H1 (cell line): ENCODE data around the gene FAM170B. TPM values are rescaled to one million over a fixed set of nuclear protein-coding genes. Genes with fewer than 3 reads are reported as not detected.
A peak's percentile ranks its signal among the peaks of the same experiment; 100 is the strongest.

ENCODE experiments used
- CTCF ChIA-PET: fragments of 300-600 bp; sonication (Branson Sonifier 250); formaldehyde crosslinking; loops from one replicate; lab custom pipeline; 2021; ENCODE audit not compliant: partially characterized antibody; lab: Charles Lee
- POLR2A ChIA-PET: fragments of 300-600 bp; sonication (Branson Sonifier 250); formaldehyde crosslinking; loops from one replicate; lab custom pipeline; 2021; ENCODE audit warnings: inconsistent platforms; ENCODE audit not compliant: partially characterized antibody; lab: Charles Lee
- DNase-seq, 2 experiments: peaks; one replicate each; pipeline versions ENCODE4 v3.0.0 to v3.0.0-alpha.2; 2010 to 2022; ENCODE audit warnings: low spot score in 2 of 2, low read depth in 1 of 2, mixed read lengths in 1 of 2
- FAIRE-seq: peaks from 2 replicates; lab custom pipeline; 2011; peaks lifted over from hg19 to GRCh38; lab: Jason Lieb, UNC
- H2AFZ ChIP-seq: 2 replicates; pipeline ENCODE4 v1.8.1; 2012; ENCODE audit warnings: low read length, inconsistent platforms
- H2AK5ac ChIP-seq: 2 replicates; pipeline ENCODE4 v1.6.1; 2013; ENCODE audit warnings: low read depth, low read length
- H2BK120ac ChIP-seq: replicated peaks from 2 replicates; pipeline ENCODE3; 2013; ENCODE audit warnings: low read depth, low read length, inconsistent platforms
- H2BK12ac ChIP-seq: 2 replicates; pipeline ENCODE4 v1.6.1; 2013; ENCODE audit warnings: low read depth, low read length
- H2BK15ac ChIP-seq: 2 replicates; pipeline ENCODE4 v1.6.1; 2013; ENCODE audit warnings: low read length
- H2BK20ac ChIP-seq: 2 replicates; pipeline ENCODE4 v1.6.1; 2013; ENCODE audit warnings: low read length
- H2BK5ac ChIP-seq: 2 replicates; pipeline ENCODE4 v1.6.1; 2013; ENCODE audit warnings: low read depth, low read length
- H3K14ac ChIP-seq: 2 replicates; pipeline ENCODE4 v1.6.1; 2013; ENCODE audit warnings: inconsistent platforms; ENCODE audit not compliant: insufficient read length
- H3K18ac ChIP-seq: 2 replicates; pipeline ENCODE4 v1.6.1; 2013; ENCODE audit warnings: low read length; ENCODE audit errors: extremely low read depth
- H3K23ac ChIP-seq: 2 replicates; pipeline ENCODE4 v1.6.1; 2013; ENCODE audit warnings: inconsistent platforms; ENCODE audit not compliant: insufficient read length
- H3K23me2 ChIP-seq: 2 replicates; pipeline ENCODE4 v1.6.1; 2013; ENCODE audit warnings: low read depth, low read length
- H3K27ac ChIP-seq: 2 replicates; pipeline ENCODE4 v1.6.1; 2011; ENCODE audit warnings: low read depth, low read length, inconsistent platforms
- H3K27me3 ChIP-seq, 4 experiments: replicated peaks in 1 of 4; 1 replicate in 1 of 4; 2 replicates in 3 of 4; pipeline versions ENCODE4 v1.6.1 to v1.8.1; 2011 to 2013; ENCODE audit warnings: low read length in 3 of 4, mild to moderate bottlenecking in 3 of 4, inconsistent platforms in 2 of 4, mixed read lengths in 2 of 4, moderate library complexity in 1 of 4; ENCODE audit not compliant: control insufficient read depth in 3 of 4, insufficient read depth in 3 of 4; ENCODE audit errors: extremely low read depth in 1 of 4
- H3K36me3 ChIP-seq, 4 experiments: 2 replicates each; pipeline versions ENCODE4 v1.6.1 to v1.8.1; 2011 to 2013; ENCODE audit warnings: mild to moderate bottlenecking in 4 of 4, low read length in 3 of 4, moderate library complexity in 2 of 4, control low read depth in 1 of 4, inconsistent platforms in 1 of 4; ENCODE audit not compliant: insufficient read depth in 4 of 4, control insufficient read depth in 2 of 4
- H3K4ac ChIP-seq: replicated peaks from 2 replicates; pipeline ENCODE3; 2013; ENCODE audit warnings: low read length, low read depth, mixed read lengths, inconsistent platforms; ENCODE audit not compliant: insufficient read length
- H3K4me1 ChIP-seq, 4 experiments: replicated peaks in 1 of 4; 1 replicate in 1 of 4; 2 replicates in 3 of 4; pipeline versions ENCODE4 v1.6.1 to v1.8.1; 2011 to 2013; ENCODE audit warnings: low read length in 3 of 4, inconsistent platforms in 2 of 4, mixed read lengths in 1 of 4; ENCODE audit not compliant: insufficient read depth in 4 of 4, control insufficient read depth in 3 of 4
- H3K4me2 ChIP-seq, 2 experiments: 2 replicates each; pipeline versions ENCODE4 v1.6.1 to v1.8.1; 2011 to 2013; ENCODE audit warnings: low read depth in 2 of 2, low read length in 2 of 2, control low read depth in 1 of 2, inconsistent platforms in 1 of 2, mild to moderate bottlenecking in 1 of 2; ENCODE audit not compliant: insufficient read depth in 1 of 2
- H3K4me3 ChIP-seq, 4 experiments: fragments of 200-600, 300-600 bp in 1 of 4; sonication (generic), shearing (Covaris generic), sonication (Bioruptor Twin) in 1 of 4; 2 replicates each; pipeline versions ENCODE4 v1.5.1 to v1.8.1; 2011 to 2016; ENCODE audit warnings: low read length in 4 of 4, low read depth in 3 of 4, control low read depth in 2 of 4, inconsistent platforms in 2 of 4, mild to moderate bottlenecking in 2 of 4, mixed read lengths in 1 of 4, moderate library complexity in 1 of 4; ENCODE audit not compliant: insufficient read depth in 2 of 4; ENCODE audit errors: extremely low read depth in 1 of 4
- H3K56ac ChIP-seq: replicated peaks from 2 replicates; pipeline ENCODE3; 2013; ENCODE audit warnings: low read depth, mild to moderate bottlenecking, mixed read lengths, low read length, inconsistent platforms; ENCODE audit not compliant: insufficient read length
- H3K79me1 ChIP-seq: 2 replicates; pipeline ENCODE4 v1.6.1; 2013; ENCODE audit warnings: low read depth, low read length, control low read depth
- H3K79me2 ChIP-seq, 2 experiments: 2 replicates each; pipeline versions ENCODE4 v1.6.1 to v1.8.1; 2012 to 2013; ENCODE audit warnings: low read length in 2 of 2, mild to moderate bottlenecking in 2 of 2, inconsistent platforms in 1 of 2; ENCODE audit not compliant: insufficient read depth in 2 of 2, control insufficient read depth in 1 of 2
- H3K9ac ChIP-seq, 4 experiments: replicated peaks in 1 of 4; 1 replicate in 1 of 4; 2 replicates in 3 of 4; pipeline versions ENCODE4 v1.6.1 to v1.8.1; 2011 to 2013; ENCODE audit warnings: low read depth in 3 of 4, low read length in 3 of 4, control low read depth in 2 of 4, mild to moderate bottlenecking in 2 of 4, moderate library complexity in 2 of 4, inconsistent platforms in 1 of 4; ENCODE audit errors: extremely low read depth in 1 of 4
- H3K9me3 ChIP-seq, 2 experiments: 2 replicates each; pipeline versions ENCODE4 v1.6.1 to v1.8.1; 2012 to 2013; ENCODE audit warnings: mild to moderate bottlenecking in 2 of 2, moderate library complexity in 2 of 2, control low read depth in 1 of 2, inconsistent platforms in 1 of 2, low read depth in 1 of 2, low read length in 1 of 2, mixed read lengths in 1 of 2; ENCODE audit not compliant: insufficient read depth in 2 of 2
- H4K20me1 ChIP-seq, 2 experiments: replicated peaks in 1 of 2; 2 replicates each; pipeline versions ENCODE3 to v1.8.1; 2011 to 2013; ENCODE audit warnings: inconsistent platforms in 2 of 2, low read length in 2 of 2, mild to moderate bottlenecking in 1 of 2; ENCODE audit not compliant: insufficient read depth in 2 of 2, control insufficient read depth in 1 of 2
- H4K5ac ChIP-seq: 2 replicates; pipeline ENCODE4 v1.6.1; 2013; ENCODE audit warnings: low read length, low read depth, mixed read lengths, inconsistent platforms; ENCODE audit not compliant: insufficient read length
- H4K8ac ChIP-seq: 2 replicates; pipeline ENCODE4 v1.8.0; 2013; ENCODE audit warnings: mild to moderate bottlenecking, moderate library complexity, low read length, inconsistent platforms; ENCODE audit not compliant: insufficient read depth; ENCODE audit errors: extremely low read depth
- H4K91ac ChIP-seq: replicated peaks from 2 replicates; pipeline ENCODE3; 2013; ENCODE audit warnings: low read length, mixed read lengths, inconsistent platforms; ENCODE audit not compliant: insufficient read length
- CTBP2 ChIP-seq: IDR thresholded peaks from 2 replicates; pipeline ENCODE4 v1.7.0; 2011; ENCODE audit warnings: borderline replicate concordance, mild to moderate bottlenecking, moderate library complexity, mixed read lengths, low read length; ENCODE audit not compliant: insufficient read depth, insufficient read length
- NRF1 ChIP-seq: IDR thresholded peaks from 2 replicates; pipeline ENCODE4 v1.6.1; 2011; ENCODE audit warnings: mild to moderate bottlenecking, low read depth, low read length, improper control_type of control experiment
- RXRA ChIP-seq: IDR thresholded peaks from 2 replicates; pipeline ENCODE4 v1.6.1; 2011; ENCODE audit warnings: low read depth, mild to moderate bottlenecking, low read length, moderate library complexity; ENCODE audit not compliant: insufficient read depth
- WGBS, 2 experiments: shearing (Covaris generic) in 1 of 2; methylation state at CpG; one replicate each; pipeline versions ENCODE4 v1.1.6 to v1.1.7; 2013 to 2015; ENCODE audit warnings: low lambda C conversion rate in 2 of 2, mixed read lengths in 2 of 2, inconsistent platforms in 1 of 2, low coverage in 1 of 2, missing lambda C conversion rate in 1 of 2; ENCODE audit not compliant: insufficient replicate concordance in 2 of 2, insufficient coverage in 1 of 2, insufficient read length in 1 of 2; ENCODE audit errors: extremely low coverage in 1 of 2, missing lambda C conversion rate in 1 of 2; 5-methylcytosine and 5-hydroxymethylcytosine counted together
- polyA plus RNA-seq, 7 experiments: library from polyadenylated mRNA; depleted of rRNA in 3 of 7; stranded (reverse) in 5 of 7; unstranded in 2 of 7; fragments of >200 nt in 5 of 7; fragments of 200-250 nt in 2 of 7; gene quantifications; 1 replicate in 5 of 7; 2 replicates in 1 of 7; 4 replicates in 1 of 7; pipeline versions ENCODE4 v1.2.1 to v1.2.3, GENCODE V29; 2011 to 2013; ENCODE audit warnings: missing spikeins in 2 of 7, mixed read lengths in 2 of 7
- total RNA-seq: library from RNA; stranded (reverse); fragmentation: NEBNext Ultra II Directional; extraction: Animal tissue kit (Norgen Biotek cat#: 25700); gene quantifications from 2 replicates; pipeline ENCODE4 v1.2.1, GENCODE V29; 2021

Gene FAM170B
- total and polyA plus RNA-seq, 2 of the 8 experiments (the other 6 are each of a cell fraction or from before 2014, with no cell fraction given), result not detected

- no peaks in the 10 kb centered on the region for H3K23me2 ChIP-seq
- H3K14ac ChIP-seq, result no peak overlapping the region
- no peak overlapping the region for H2BK12ac ChIP-seq
- H4K8ac ChIP-seq, result no peak overlapping the region
- H3K18ac ChIP-seq, result no peak overlapping the region
- no peak overlapping the region for H3K56ac ChIP-seq
- H3K79me2 ChIP-seq, result no peaks in the 10 kb centered on the region
- H2AFZ ChIP-seq, result no peak overlapping the region
- H3K79me1 ChIP-seq, result no peaks in the 10 kb centered on the region
- no peak overlapping the region for H4K91ac ChIP-seq
- H3K4me1 ChIP-seq, result no peaks in the 10 kb centered on the region
- no peak overlapping the region for H3K4me3 ChIP-seq
- ChIA-PET CTCF (interaction anchor here (1.2 to 4.6 kb wide), 5 partner anchors 9 to 514 kb away, joined by 3 to 49 read pairs (median 6); no protein-coding TSS in a partner anchor), POLR2A (no interaction called here)
- H2BK15ac ChIP-seq, result no peak overlapping the region
- no peak overlapping the region for H2BK120ac ChIP-seq
- peak in 1 of 2 experiments; percentile 11 for DNase-seq
- H3K9me3 ChIP-seq, result no peaks in the 10 kb centered on the region
- TF ChIP-seq RXRA, result no peak
- TF ChIP-seq NRF1, result no peak
- TF ChIP-seq CTBP2, result no peak
- H3K23ac ChIP-seq, result no peak overlapping the region
- H4K5ac ChIP-seq, result no peak overlapping the region
- no peaks in the 10 kb centered on the region for H4K20me1 ChIP-seq
- no peak overlapping the region for H2BK5ac ChIP-seq
- no peaks in the 10 kb centered on the region for H3K36me3 ChIP-seq
- no peak for FAIRE-seq
- no peak overlapping the region for H3K4ac ChIP-seq
- no peak overlapping the region for H3K4me2 ChIP-seq
- H2BK20ac ChIP-seq, result no peak overlapping the region
- H3K27ac ChIP-seq, result no peak overlapping the region
- no peaks in the 10 kb centered on the region; a peak in 1 of 7 replicates for H3K27me3 ChIP-seq
- WGBS, 2 experiments, result 93% methylated on average over 3 of the region's 3 CpGs; no CpG with 5 or more reads in 1 of the 2 experiments
- H3K9ac ChIP-seq, result no peak overlapping the region
- H2AK5ac ChIP-seq, result no peak overlapping the region
These were observed 38.9 kb upstream of the FAM170B start for GRCh38 chr10:49172777-49173132.
